WTC11 (cell line): ENCODE measurements around the gene NPW. TPM values are rescaled to one million over a fixed set of nuclear protein-coding genes. Genes with fewer than 3 reads are reported as not detected.
A peak's percentile ranks its signal among the peaks of the same experiment; 100 is the strongest.

ENCODE experiments used
- ATAC-seq: fragments of 200-7000 bp; cut with Tn5 transposase; 2 replicates; pipeline ENCODE4 v1.10.0; 2021; ENCODE audit warnings: mild to moderate bottlenecking, moderate library complexity
- CTCF ChIA-PET: fragments of 300-600 bp; sonication (Branson Sonifier 250); formaldehyde crosslinking; loops from one replicate; lab custom pipeline; 2021; ENCODE audit warnings: antibody characterized with exemption; lab: Charles Lee
- POLR2A ChIA-PET: fragments of 350-600 bp; sonication (Branson Sonifier 250); formaldehyde crosslinking; loops from one replicate; lab custom pipeline; 2021; ENCODE audit warnings: antibody characterized with exemption; lab: Charles Lee
- DNase-seq: peaks from one replicate; pipeline ENCODE4 v3.0.0; 2021; ENCODE audit warnings: low spot score
- H3K27ac Mint-ChIP-seq: 2 replicates; pipeline ENCODE4 v1.8.0; 2021; ENCODE audit warnings: mixed read lengths
- H3K27me3 Mint-ChIP-seq: 2 replicates; pipeline ENCODE4 v1.8.0; 2021; ENCODE audit warnings: low read depth, mild to moderate bottlenecking, moderate library complexity, mixed read lengths
- H3K36me3 Mint-ChIP-seq: 2 replicates; pipeline ENCODE4 v1.8.0; 2021; ENCODE audit warnings: mixed read lengths
- H3K4me1 Mint-ChIP-seq: 2 replicates; pipeline ENCODE4 v1.8.0; 2022; ENCODE audit warnings: mixed read lengths
- H3K4me3 Mint-ChIP-seq: 2 replicates; pipeline ENCODE4 v1.8.0; 2021; ENCODE audit warnings: mild to moderate bottlenecking, moderate library complexity, mixed read lengths
- H3K9me3 Mint-ChIP-seq: 2 replicates; pipeline ENCODE4 v1.8.0; 2021; ENCODE audit warnings: mixed read lengths
- ATF2 ChIP-seq: sonication (generic); formaldehyde crosslinking; IDR thresholded peaks from 2 replicates; pipeline ENCODE4 v1.8.1; 2022; ENCODE audit warnings: low read depth, missing genetic modification reagents, borderline replicate concordance
- ELF4 ChIP-seq: sonication (generic); formaldehyde crosslinking; IDR thresholded peaks from 2 replicates; pipeline ENCODE4 v1.8.1; 2022; ENCODE audit warnings: low read depth, mild to moderate bottlenecking, moderate library complexity, missing genetic modification reagents
- ERG ChIP-seq: fragments of 250-450 bp; sonication (Bioruptor Pico); IDR thresholded peaks from 2 replicates; pipeline ENCODE4 v1.8.0; 2021; ENCODE audit warnings: mild to moderate bottlenecking
- ESRRA ChIP-seq: sonication (generic); formaldehyde crosslinking; IDR thresholded peaks from 2 replicates; pipeline ENCODE4 v1.8.1; 2022; ENCODE audit warnings: mild to moderate bottlenecking, missing genetic modification reagents, borderline replicate concordance
- FOXP1 ChIP-seq: sonication (generic); formaldehyde crosslinking; IDR thresholded peaks from 2 replicates; pipeline ENCODE4 v1.8.0; 2022; ENCODE audit warnings: missing genetic modification reagents, mild to moderate bottlenecking, moderate library complexity, borderline replicate concordance
- GABPB1 ChIP-seq: sonication (generic); formaldehyde crosslinking; IDR thresholded peaks from 2 replicates; pipeline ENCODE4 v1.8.1; 2023; ENCODE audit warnings: mild to moderate bottlenecking, missing genetic modification reagents
- MXD4 ChIP-seq: fragments of 250-450 bp; sonication (Bioruptor Pico); IDR thresholded peaks from 2 replicates; pipeline ENCODE4 v1.8.0; 2021; ENCODE audit warnings: mild to moderate bottlenecking, moderate library complexity, borderline replicate concordance
- NFATC4 ChIP-seq: fragments of 250-450 bp; sonication (Bioruptor Pico); IDR thresholded peaks from 2 replicates; pipeline ENCODE4 v1.9.0; 2021; ENCODE audit warnings: mild to moderate bottlenecking
- NR2C2 ChIP-seq: sonication (generic); formaldehyde crosslinking; IDR thresholded peaks from 2 replicates; pipeline ENCODE4 v1.8.0; 2022; ENCODE audit warnings: mild to moderate bottlenecking, missing genetic modification reagents
- NR3C1 ChIP-seq: sonication (generic); formaldehyde crosslinking; conservative IDR thresholded peaks from 2 replicates; pipeline ENCODE4 v1.8.1; 2023; ENCODE audit warnings: low read depth, mild to moderate bottlenecking, missing genetic modification reagents
- SMAD4 ChIP-seq: sonication (generic); formaldehyde crosslinking; IDR thresholded peaks from 2 replicates; pipeline ENCODE4 v1.8.0; 2022; ENCODE audit warnings: mild to moderate bottlenecking, missing genetic modification reagents
- SOX15 ChIP-seq: fragments of 250-450 bp; sonication (Bioruptor Pico); IDR thresholded peaks from 2 replicates; pipeline ENCODE4 v1.9.0; 2021; ENCODE audit warnings: mild to moderate bottlenecking
- SP1 ChIP-seq: sonication (generic); formaldehyde crosslinking; conservative IDR thresholded peaks from 2 replicates; pipeline ENCODE4 v1.8.1; 2022; ENCODE audit warnings: missing genetic modification reagents
- TP53 ChIP-seq: sonication (generic); formaldehyde crosslinking; IDR thresholded peaks from 2 replicates; pipeline ENCODE4 v1.8.1; 2023; ENCODE audit warnings: mild to moderate bottlenecking, missing genetic modification reagents
- ZNF219 ChIP-seq: sonication (generic); formaldehyde crosslinking; IDR thresholded peaks from 2 replicates; pipeline ENCODE4 v1.8.0; 2023; ENCODE audit warnings: missing genetic modification reagents, mild to moderate bottlenecking, borderline replicate concordance
- ZNF232 ChIP-seq: sonication (generic); formaldehyde crosslinking; IDR thresholded peaks from 2 replicates; pipeline ENCODE4 v1.8.0; 2022; ENCODE audit warnings: mild to moderate bottlenecking, missing genetic modification reagents
- ZNF263 ChIP-seq: sonication (generic); formaldehyde crosslinking; IDR thresholded peaks from 2 replicates; pipeline ENCODE4 v1.8.1; 2022; ENCODE audit warnings: low read depth, mild to moderate bottlenecking, moderate library complexity, missing genetic modification reagents
- ZNF423 ChIP-seq: fragments of 250-450 bp; sonication (Bioruptor Pico); IDR thresholded peaks from 2 replicates; pipeline ENCODE4 v2.1.2; 2022; ENCODE audit warnings: mild to moderate bottlenecking, moderate library complexity
- total RNA-seq: library from RNA; stranded (reverse); gene quantifications from 3 replicates; pipeline ENCODE4 v1.2.3, GENCODE V29; 2021
- TF ChIP-seq, protein P1 (sequence below): sonication (generic); formaldehyde crosslinking; IDR thresholded peaks from 2 replicates; pipeline ENCODE4 v1.8.0; 2022; ENCODE audit warnings: mild to moderate bottlenecking, missing genetic modification reagents
- TF ChIP-seq, protein P2 (sequence below): fragments of 250-450 bp; sonication (Bioruptor Pico); IDR thresholded peaks from 2 replicates; pipeline ENCODE4 v1.9.0; 2021; ENCODE audit warnings: mild to moderate bottlenecking, borderline replicate concordance
- TF ChIP-seq, protein P3 (sequence below): fragments of 250-450 bp; sonication (Bioruptor Pico); IDR thresholded peaks from 2 replicates; pipeline ENCODE4 v1.9.0; 2021; ENCODE audit warnings: mild to moderate bottlenecking

NPW gene
- total RNA-seq, 1 experiment from 2014 or later = 15.2 TPM

DNA sequence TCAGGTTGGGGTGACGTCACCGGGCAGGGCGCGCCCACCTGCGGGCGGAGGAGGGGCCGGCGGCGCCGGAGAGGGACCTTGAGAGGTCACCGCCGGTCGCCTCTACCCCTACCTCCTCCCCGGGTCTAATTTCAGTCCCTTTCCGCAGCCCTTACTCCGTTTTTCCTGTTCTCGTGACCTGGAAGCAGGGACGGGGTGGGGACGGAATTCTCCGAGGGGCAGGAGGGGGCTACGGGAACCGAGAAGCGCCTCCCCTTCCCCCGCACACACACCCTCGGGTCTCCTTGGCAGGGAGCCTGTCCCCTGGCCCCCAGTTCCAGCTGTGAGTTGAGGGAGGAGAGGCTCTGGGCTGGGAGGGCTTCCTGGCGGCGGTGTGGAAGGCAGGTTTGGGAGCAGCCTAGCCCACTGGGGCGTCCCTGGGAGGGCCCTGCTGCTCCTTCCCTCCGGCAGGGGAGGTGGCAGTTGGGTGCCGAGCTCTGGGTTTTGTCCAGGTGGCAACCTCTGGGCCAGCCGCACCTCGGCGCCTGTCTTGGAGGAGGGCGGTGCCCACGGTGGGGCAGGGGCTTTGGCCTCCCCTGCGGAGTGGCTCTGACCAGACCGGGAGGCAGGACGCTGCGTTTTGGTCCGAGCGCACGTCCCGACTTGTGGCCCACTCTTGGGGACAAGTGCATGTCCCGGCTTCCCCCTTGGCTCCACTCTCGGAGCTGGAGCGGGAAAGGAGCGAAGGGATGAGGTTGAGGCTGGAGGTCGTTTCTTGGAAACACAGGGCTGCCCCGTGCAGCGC, 29.0 kb upstream of the NPW start (continued):
- TF ChIP-seq, protein P1, sequence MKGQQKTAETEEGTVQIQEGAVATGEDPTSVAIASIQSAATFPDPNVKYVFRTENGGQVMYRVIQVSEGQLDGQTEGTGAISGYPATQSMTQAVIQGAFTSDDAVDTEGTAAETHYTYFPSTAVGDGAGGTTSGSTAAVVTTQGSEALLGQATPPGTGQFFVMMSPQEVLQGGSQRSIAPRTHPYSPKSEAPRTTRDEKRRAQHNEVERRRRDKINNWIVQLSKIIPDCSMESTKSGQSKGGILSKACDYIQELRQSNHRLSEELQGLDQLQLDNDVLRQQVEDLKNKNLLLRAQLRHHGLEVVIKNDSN (CRISPR knock-in tag) = 0 out of 2 replicates have a peak, but pooled peaks have one; percentile 27
- TF ChIP-seq, protein P2, sequence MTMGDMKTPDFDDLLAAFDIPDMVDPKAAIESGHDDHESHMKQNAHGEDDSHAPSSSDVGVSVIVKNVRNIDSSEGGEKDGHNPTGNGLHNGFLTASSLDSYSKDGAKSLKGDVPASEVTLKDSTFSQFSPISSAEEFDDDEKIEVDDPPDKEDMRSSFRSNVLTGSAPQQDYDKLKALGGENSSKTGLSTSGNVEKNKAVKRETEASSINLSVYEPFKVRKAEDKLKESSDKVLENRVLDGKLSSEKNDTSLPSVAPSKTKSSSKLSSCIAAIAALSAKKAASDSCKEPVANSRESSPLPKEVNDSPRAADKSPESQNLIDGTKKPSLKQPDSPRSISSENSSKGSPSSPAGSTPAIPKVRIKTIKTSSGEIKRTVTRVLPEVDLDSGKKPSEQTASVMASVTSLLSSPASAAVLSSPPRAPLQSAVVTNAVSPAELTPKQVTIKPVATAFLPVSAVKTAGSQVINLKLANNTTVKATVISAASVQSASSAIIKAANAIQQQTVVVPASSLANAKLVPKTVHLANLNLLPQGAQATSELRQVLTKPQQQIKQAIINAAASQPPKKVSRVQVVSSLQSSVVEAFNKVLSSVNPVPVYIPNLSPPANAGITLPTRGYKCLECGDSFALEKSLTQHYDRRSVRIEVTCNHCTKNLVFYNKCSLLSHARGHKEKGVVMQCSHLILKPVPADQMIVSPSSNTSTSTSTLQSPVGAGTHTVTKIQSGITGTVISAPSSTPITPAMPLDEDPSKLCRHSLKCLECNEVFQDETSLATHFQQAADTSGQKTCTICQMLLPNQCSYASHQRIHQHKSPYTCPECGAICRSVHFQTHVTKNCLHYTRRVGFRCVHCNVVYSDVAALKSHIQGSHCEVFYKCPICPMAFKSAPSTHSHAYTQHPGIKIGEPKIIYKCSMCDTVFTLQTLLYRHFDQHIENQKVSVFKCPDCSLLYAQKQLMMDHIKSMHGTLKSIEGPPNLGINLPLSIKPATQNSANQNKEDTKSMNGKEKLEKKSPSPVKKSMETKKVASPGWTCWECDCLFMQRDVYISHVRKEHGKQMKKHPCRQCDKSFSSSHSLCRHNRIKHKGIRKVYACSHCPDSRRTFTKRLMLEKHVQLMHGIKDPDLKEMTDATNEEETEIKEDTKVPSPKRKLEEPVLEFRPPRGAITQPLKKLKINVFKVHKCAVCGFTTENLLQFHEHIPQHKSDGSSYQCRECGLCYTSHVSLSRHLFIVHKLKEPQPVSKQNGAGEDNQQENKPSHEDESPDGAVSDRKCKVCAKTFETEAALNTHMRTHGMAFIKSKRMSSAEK (CRISPR knock-in tag) = no peak
- TF ChIP-seq ZNF423 (CRISPR knock-in tag) = peak; percentile 50
- peak; percentile 46; the same call in 1 of the 2 replicates for TF ChIP-seq ESRRA (CRISPR knock-in tag)
- TF ChIP-seq ZNF232 (CRISPR knock-in tag) = peak; percentile 27; the same call in 1 of the 2 replicates
- TF ChIP-seq FOXP1 (CRISPR knock-in tag) = peak; percentile 39; the same call in 1 of the 2 replicates

- ATAC-seq = no peak
- Mint-ChIP-seq H3K4me1 (peaks cover 17% of the 10 kb centered on the region), H3K9me3 (no peaks in the 10 kb centered on the region), H3K36me3 (peaks cover 5% of the 10 kb centered on the region; the same call in 1 of the 2 replicates), H3K27me3 (peaks cover 24% of the 10 kb centered on the region), H3K4me3 (peak overlapping the region; percentile 76), H3K27ac (peak overlapping the region; percentile 48; the same call in 1 of the 2 replicates)
- ChIA-PET POLR2A (interaction anchor here (0.6 to 1.1 kb wide), 2 partner anchors 20 to 48 kb away, joined by 3 to 4 read pairs; partner anchors contain the start of gene MSRB1), CTCF (interaction anchor here (0.9 to 6.4 kb wide), 7 partner anchors 9 to 204 kb away, joined by 3 to 59 read pairs (median 5); no protein-coding TSS in a partner anchor)
- DNase-seq = no peak
- no peak for TF ChIP-seq SP1 (CRISPR knock-in tag)
- no peak for TF ChIP-seq ELF4 (CRISPR knock-in tag)
- no peak for TF ChIP-seq SMAD4
- no peak for TF ChIP-seq NR2C2 (CRISPR knock-in tag)
- no peak for TF ChIP-seq NR3C1 (CRISPR knock-in tag)
- TF ChIP-seq, protein P3, sequence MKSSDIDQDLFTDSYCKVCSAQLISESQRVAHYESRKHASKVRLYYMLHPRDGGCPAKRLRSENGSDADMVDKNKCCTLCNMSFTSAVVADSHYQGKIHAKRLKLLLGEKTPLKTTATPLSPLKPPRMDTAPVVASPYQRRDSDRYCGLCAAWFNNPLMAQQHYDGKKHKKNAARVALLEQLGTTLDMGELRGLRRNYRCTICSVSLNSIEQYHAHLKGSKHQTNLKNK (CRISPR knock-in tag) = no peak
- TF ChIP-seq ZNF263 = no peak
- TF ChIP-seq ESRRA (CRISPR knock-in tag) = no peak
Observed at GRCh38 chr16:1991135-1991551, 28.4 kb upstream of the NPW start.

DNA sequence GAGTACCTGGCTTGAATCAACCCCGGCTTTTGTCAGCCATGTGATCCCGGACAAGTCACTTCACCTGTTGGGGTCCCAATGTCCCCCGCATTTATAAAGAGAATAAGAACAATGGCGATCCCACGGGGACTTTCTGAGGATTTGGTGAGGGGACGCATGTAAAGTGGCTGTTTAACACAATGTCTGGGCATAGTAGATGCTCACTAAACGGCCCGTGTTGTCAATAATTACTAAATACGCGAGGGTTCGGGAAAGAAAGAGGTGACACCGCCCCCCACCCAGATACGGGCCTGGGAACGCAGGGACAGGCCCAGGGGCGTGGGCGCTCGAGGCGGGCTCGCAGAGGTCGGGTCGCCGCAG, 28.0 kb upstream of the NPW start:
- ATAC-seq = no peak
- Mint-ChIP-seq H3K4me1 (peaks cover 17% of the 10 kb centered on the region), H3K27ac (peak overlapping the region; percentile 48; the same call in 1 of the 2 replicates), H3K4me3 (peak overlapping the region; percentile 76), H3K36me3 (peaks cover under 1% of the 10 kb centered on the region; the same call in 1 of the 2 replicates), H3K27me3 (peaks cover 24% of the 10 kb centered on the region), H3K9me3 (no peaks in the 10 kb centered on the region)
- POLR2A ChIA-PET = interaction anchor here (0.7 to 1.7 kb wide), 6 partner anchors 13 to 164 kb away, joined by 3 to 13 read pairs (median 4); partner anchors contain the start of genes MSRB1, RPS2, TBL3 and TRAF7
- CTCF ChIA-PET = interaction anchor here (0.5 to 6.4 kb wide), 14 partner anchors 10 to 1208 kb away, joined by 3 to 59 read pairs (median 5); partner anchors contain the start of genes NTHL1 and TSC2
- DNase-seq = no peak
- no peak for TF ChIP-seq MXD4 (CRISPR knock-in tag)
- TF ChIP-seq SP1 (CRISPR knock-in tag) = no peak
- no peak for TF ChIP-seq ATF2 (CRISPR knock-in tag)
- TF ChIP-seq ESRRA (CRISPR knock-in tag) = no peak
- no peak for TF ChIP-seq GABPB1 (CRISPR knock-in tag)
- TF ChIP-seq NFATC4 (CRISPR knock-in tag) = no peak
- TF ChIP-seq ZNF219 = no peak
- no peak for TF ChIP-seq ERG (CRISPR knock-in tag)
- TF ChIP-seq SOX15 (CRISPR knock-in tag) = no peak
- TF ChIP-seq TP53 = no peak
